ENCODE results near the gene MDP1. TPM values are rescaled to one million over a fixed set of nuclear protein-coding genes. Genes with fewer than 3 reads are reported as not detected.

MDP1 gene
- 10 to 100 TPM; 15.5 to 16.2 TPM for total RNA-seq
- 25.8 TPM for polyA plus RNA-seq

DNA sequence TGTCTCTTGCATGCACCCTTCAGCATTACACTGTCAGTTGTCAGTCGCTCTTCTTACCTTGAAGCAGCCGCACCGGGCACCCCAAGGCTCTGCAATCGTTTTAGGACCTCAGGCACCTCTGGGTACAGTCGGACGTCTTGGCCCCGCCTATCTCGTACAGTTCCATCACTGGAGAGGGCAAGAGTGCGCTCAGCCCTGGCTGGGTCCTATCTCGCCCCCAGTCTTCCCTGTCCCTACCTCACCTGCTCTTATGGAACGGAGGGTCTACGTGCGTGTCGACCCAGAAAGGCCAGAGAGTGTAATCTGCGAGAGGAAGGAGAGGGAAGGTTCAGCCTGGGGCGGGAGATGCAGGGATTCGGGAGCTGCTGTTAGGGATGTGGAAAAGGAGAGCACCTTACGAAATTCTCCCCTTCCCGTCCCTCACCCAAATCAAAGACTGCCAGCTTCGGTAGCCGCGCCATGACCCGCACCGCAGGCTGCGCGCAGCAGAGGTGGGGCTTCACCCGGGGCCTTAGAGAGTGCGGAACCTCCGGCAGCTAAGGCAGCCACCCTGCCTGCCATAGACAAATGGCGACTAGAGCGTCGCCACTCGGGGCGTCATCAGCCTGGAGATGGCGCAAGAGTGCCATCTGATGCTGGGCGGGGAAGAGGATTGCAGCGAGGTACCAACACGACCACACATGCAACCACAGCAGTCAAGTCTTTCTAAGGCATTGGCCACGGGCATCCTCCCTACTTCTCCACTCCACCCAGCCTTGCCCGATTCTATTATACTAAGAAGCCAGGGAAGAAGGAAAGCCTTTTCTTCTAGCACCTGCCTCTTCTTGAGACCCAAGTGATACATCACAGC lies at the start of gene MDP1:
Gene MDP1, minus strand, starts transcription at position 572 of the 850 bp plus-strand sequence. Its CDS starts 111 bp downstream, at position 461.
- ChIA-PET POLR2A (interaction anchor here (0.6 to 1.8 kb wide), 14 partner anchors 17 to 216 kb away, joined by 3 to 25 read pairs (median 4); partner anchors contain the start of genes DCAF11, DHRS1, EMC9 and IPO4), CTCF (interaction anchor here (0.6 to 4.2 kb wide), 28 partner anchors 9 to 215 kb away, joined by 3 to 54 read pairs (median 5); partner anchors contain the start of genes CBLN3, DHRS1, GMPR2 and IPO4)
- Mint-ChIP-seq H3K9me3 (no peaks in the 10 kb centered on the region), H3K4me3 (peak within 1 kb of the TSS; percentile 87 to 97 (median 95)), H3K27me3 (no peaks in the 10 kb centered on the region), H3K27ac (peak within 1 kb of the TSS; percentile 95 to 100 (median 98)), H3K4me1 (peaks cover 38 to 54% (median 50%) of the 10 kb centered on the region in 3 donors), H3K36me3 (peaks cover 5 to 44% (median 12%) of the 10 kb centered on the region in 3 donors)
- H3K4me1 ChIP-seq (ENCODE audit: insufficient read depth, low read length) = peaks cover 39% of the 10 kb centered on the region
- H3K4me3 ChIP-seq (ENCODE audit: low read length) = peak within 1 kb of the TSS; percentile 94
- H3K9me3 ChIP-seq (ENCODE audit: low read length) = no peaks in the 10 kb centered on the region
- peak within 1 kb of the TSS; percentile 97 for H3K27ac ChIP-seq (ENCODE audit: low read depth, low read length)
- DNase-seq = peak; percentile 76 to 92 (median 85)
- H3K27me3 ChIP-seq (ENCODE audit: insufficient read depth, low read length, poor library complexity, severe bottlenecking) = no peaks in the 10 kb centered on the region
- H3K36me3 ChIP-seq (ENCODE audit: insufficient read depth, low read length) = peaks cover 10% of the 10 kb centered on the region

DNA sequence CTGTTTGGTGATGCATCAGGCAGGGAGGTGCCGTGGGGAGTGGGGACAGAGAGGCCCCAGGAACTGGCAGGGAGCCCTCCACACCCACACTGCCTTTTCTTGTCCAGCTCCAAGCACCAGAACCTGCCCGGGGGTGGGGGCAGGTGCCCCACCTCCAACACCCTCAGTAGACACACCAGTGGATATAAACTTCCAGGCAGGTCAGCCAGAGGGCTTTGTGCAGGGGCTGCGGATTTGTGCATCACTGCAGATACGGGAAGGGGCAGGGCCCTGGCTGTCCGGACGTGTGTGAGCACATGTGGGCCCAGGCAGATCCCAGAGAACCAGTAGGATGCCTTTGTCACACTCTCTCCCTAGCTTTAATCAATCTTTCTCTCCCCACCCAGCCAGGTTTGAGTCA lies 48.4 kb upstream of the MDP1 start:
- Histone ChIP-seq H3K4me3 (ENCODE audit: low read length) (no peak overlapping the region), H3K27me3 (ENCODE audit: insufficient read depth, low read length, poor library complexity, severe bottlenecking) (no peaks in the 10 kb centered on the region), H3K4me1 (ENCODE audit: insufficient read depth, low read length) (no peaks in the 10 kb centered on the region), H3K36me3 (ENCODE audit: insufficient read depth, low read length) (peaks cover 18% of the 10 kb centered on the region), H3K27ac (ENCODE audit: low read depth, low read length) (no peak overlapping the region), H3K9me3 (ENCODE audit: low read length) (no peaks in the 10 kb centered on the region)
- Mint-ChIP-seq H3K4me1 (peaks cover 0 to 6% (median 5%) of the 10 kb centered on the region in 3 donors), H3K27ac (peak overlapping the region in 1 of 8 donors; percentile 68), H3K36me3 (peaks cover 7 to 62% (median 14%) of the 10 kb centered on the region in 3 donors), H3K27me3 (peaks cover 0 to under 1% of the 10 kb centered on the region in 2 donors), H3K4me3 (no peak overlapping the region), H3K9me3 (no peaks in the 10 kb centered on the region)
- ChIA-PET CTCF (interaction anchor here (1.3 kb wide), 1 partner anchor 33 kb away, joined by 4 read pairs; no protein-coding TSS in a partner anchor), POLR2A (no interaction called here)
- DNase-seq = no peak

DNA sequence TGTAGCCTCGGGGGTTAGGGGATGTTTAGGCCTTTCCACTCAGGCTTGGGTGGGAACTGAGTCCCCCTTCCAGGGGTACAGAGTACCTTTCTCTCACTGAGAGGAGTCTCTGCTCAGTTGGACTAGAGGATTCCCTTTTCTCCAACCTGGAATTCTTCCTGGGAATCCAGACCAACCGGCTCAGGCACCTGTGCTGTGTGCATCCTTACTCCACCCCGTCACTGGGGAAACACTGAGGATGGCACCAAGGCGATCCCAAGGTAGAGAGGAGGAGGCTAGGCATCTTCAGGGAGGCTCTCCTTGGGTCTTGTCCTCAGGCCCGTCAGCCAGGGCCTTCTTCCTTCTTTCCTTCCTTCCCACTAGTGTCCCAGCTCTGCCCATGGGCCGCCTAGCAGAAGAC lies 48.0 kb upstream of the MDP1 start:
- no peaks in the 10 kb centered on the region for H3K4me1 ChIP-seq (ENCODE audit: insufficient read depth, low read length)
- no peaks in the 10 kb centered on the region for H3K9me3 Mint-ChIP-seq
- no peaks in the 10 kb centered on the region for H3K27me3 Mint-ChIP-seq
- peaks cover 0 to 6% (median 5%) of the 10 kb centered on the region in 3 donors for H3K4me1 Mint-ChIP-seq
- no peak overlapping the region for H3K4me3 Mint-ChIP-seq
- H3K27me3 ChIP-seq (ENCODE audit: insufficient read depth, low read length, poor library complexity, severe bottlenecking) = no peaks in the 10 kb centered on the region
- H3K27ac Mint-ChIP-seq = no peak overlapping the region
- peaks cover 7 to 57% (median 14%) of the 10 kb centered on the region in 3 donors for H3K36me3 Mint-ChIP-seq
- ChIA-PET POLR2A (no interaction called here), CTCF (interaction anchor here (1.0 to 1.3 kb wide), 2 partner anchors 17 to 33 kb away, joined by 3 to 4 read pairs; no protein-coding TSS in a partner anchor)
- no peak for DNase-seq
- H3K4me3 ChIP-seq (ENCODE audit: low read length) = no peak overlapping the region
- no peaks in the 10 kb centered on the region for H3K9me3 ChIP-seq (ENCODE audit: low read length)
- H3K27ac ChIP-seq (ENCODE audit: low read depth, low read length) = no peak overlapping the region
- peaks cover 14% of the 10 kb centered on the region for H3K36me3 ChIP-seq (ENCODE audit: insufficient read depth, low read length)

DNA sequence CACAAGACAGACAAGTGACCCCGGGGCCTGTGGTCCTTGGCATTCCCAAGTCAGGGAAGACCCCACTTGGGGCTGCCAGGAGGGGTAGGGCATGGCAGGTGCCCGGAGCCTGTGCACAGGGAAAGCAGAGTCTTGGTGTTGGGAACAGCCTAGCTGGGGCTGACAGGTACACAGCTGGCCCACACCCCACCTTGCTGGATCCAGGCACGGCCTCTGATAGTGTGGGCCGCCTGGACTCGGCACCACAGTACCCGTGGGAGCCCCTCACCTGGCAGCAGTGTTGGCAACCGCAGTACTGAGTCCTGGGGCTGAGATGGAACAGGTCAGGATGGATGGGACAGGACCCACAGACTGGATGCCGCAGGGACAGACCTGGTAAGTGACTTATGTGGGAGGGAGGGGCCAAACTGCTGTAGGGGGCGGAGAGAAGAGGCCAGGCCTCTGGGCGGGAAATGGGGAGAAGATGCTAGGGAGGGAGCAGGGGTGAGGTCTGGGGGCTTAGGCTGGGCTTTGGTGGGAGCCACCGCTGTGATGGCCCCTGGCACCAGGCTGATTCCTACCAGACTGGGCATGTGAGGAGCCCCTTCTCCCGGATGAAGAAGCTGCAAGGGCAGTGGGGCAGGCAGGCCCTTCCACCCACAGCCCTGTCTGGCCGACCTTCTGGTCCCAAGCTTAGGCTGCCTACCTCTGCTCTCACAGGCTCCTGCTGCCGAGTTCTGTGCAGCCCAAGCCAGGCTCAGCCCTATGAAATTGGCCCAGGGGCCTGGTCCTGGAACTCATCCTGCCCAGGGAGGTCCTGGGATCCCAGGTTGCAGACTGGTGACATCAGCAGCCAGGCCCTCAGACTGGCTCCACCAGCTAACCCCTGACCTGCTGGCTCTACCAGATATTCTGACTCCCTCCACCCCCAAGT lies 47.2 kb upstream of the MDP1 start, which contains the start of gene TGM1:
Gene TGM1, minus strand, starts transcription at position 357 of the 913 bp plus-strand sequence. CDS start 825 bp downstream, outside the sequence.
- H3K4me3 Mint-ChIP-seq = no peak within 1 kb of the TSS
- ChIA-PET CTCF (interaction anchor here (1.0 to 1.8 kb wide), 3 partner anchors 8 to 34 kb away, joined by 3 to 6 read pairs (median 4); partner anchors contain the start of gene RABGGTA), POLR2A (no interaction called here)
- peaks cover 7 to 53% (median 14%) of the 10 kb centered on the region in 3 donors for H3K36me3 Mint-ChIP-seq
- no peaks in the 10 kb centered on the region for H3K4me1 ChIP-seq (ENCODE audit: insufficient read depth, low read length)
- no peaks in the 10 kb centered on the region for H3K27me3 ChIP-seq (ENCODE audit: insufficient read depth, low read length, poor library complexity, severe bottlenecking)
- H3K4me3 ChIP-seq (ENCODE audit: low read length) = no peak within 1 kb of the TSS
- peaks cover 14% of the 10 kb centered on the region for H3K36me3 ChIP-seq (ENCODE audit: insufficient read depth, low read length)
- H3K9me3 Mint-ChIP-seq = no peaks in the 10 kb centered on the region
- no peaks in the 10 kb centered on the region for H3K27me3 Mint-ChIP-seq
- no peak within 1 kb of the TSS for H3K27ac ChIP-seq (ENCODE audit: low read depth, low read length)
- H3K9me3 ChIP-seq (ENCODE audit: low read length) = no peaks in the 10 kb centered on the region
- no peak for DNase-seq
- H3K4me1 Mint-ChIP-seq = peaks cover 0 to 6% (median 5%) of the 10 kb centered on the region in 3 donors
- H3K27ac Mint-ChIP-seq = peak within 1 kb of the TSS in 1 of 8 donors; percentile 64

DNA sequence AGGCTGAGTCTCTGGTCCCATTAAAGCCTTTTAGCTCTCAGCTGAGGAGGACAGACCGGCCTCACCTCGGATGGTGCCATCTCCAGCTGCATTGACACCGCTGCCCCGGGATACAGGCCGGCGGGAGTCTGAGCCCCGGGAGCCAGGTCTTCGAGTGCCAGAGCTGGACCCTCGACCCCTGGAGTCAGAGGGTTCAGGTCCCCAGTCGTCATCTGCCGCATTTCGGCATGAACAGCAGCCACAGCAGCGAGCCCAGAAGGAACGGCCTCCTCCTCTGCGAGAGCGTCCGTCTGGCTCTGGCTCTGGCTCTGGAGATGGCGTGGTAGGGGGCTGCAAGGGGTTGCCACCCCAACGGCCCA lies 46.1 kb upstream of the MDP1 start:
- no peak overlapping the region for H3K4me3 Mint-ChIP-seq
- no peak overlapping the region for H3K27ac ChIP-seq (ENCODE audit: low read depth, low read length)
- no peaks in the 10 kb centered on the region for H3K9me3 ChIP-seq (ENCODE audit: low read length)
- no peak for DNase-seq
- POLR2A ChIA-PET = no interaction called here
- H3K36me3 Mint-ChIP-seq = peaks cover 2 to 50% (median 9%) of the 10 kb centered on the region in 3 donors
- H3K36me3 ChIP-seq (ENCODE audit: insufficient read depth, low read length) = peaks cover 8% of the 10 kb centered on the region
- H3K4me3 ChIP-seq (ENCODE audit: low read length) = no peak overlapping the region
- no peaks in the 10 kb centered on the region for H3K4me1 ChIP-seq (ENCODE audit: insufficient read depth, low read length)
- H3K4me1 Mint-ChIP-seq = peaks cover 0 to under 1% (median 0%) of the 10 kb centered on the region in 3 donors
- no peaks in the 10 kb centered on the region for H3K27me3 ChIP-seq (ENCODE audit: insufficient read depth, low read length, poor library complexity, severe bottlenecking)
- H3K27ac Mint-ChIP-seq = no peak overlapping the region
- CTCF ChIA-PET = interaction anchor here (0.8 to 1.8 kb wide), 4 partner anchors 9 to 72 kb away, joined by 3 to 6 read pairs (median 3); partner anchors contain the start of genes RABGGTA and TINF2
- no peaks in the 10 kb centered on the region for H3K9me3 Mint-ChIP-seq
- no peaks in the 10 kb centered on the region for H3K27me3 Mint-ChIP-seq

DNA sequence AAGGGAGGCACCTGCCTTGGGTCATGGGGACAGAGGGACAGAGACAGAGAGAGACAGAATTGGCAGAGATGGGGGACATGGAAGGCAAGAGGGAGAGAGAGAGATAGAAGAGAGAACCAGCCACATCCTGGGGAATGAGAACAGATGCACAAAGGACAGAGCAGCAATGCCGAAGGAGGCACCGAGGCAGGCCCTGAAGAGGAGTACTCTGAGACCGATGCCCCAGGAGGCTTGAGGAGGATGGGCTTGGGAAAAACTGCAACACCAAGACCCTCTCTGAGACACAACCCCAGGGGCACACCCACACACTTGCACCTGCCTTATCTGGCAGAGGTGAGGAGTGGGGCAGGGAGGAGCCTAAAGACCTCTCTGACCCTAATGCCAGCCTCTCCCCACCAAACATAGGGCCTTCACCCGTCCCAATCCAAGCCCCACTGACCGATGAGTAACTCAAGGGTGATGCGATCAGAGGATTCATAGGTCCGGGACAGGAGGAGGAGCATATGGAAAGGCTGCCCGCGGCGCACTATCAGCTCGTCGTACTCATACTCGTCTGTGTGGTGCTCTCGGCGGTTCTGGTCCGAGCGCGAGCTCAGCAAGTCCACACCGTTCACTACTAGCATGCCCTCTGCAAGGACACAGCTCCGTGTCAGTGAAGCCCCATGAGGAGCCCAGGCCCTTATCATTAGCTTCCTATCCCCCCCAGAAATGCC lies 45.5 kb upstream of the MDP1 start:
- H3K27ac ChIP-seq (ENCODE audit: low read depth, low read length) = no peak overlapping the region
- DNase-seq = no peak
- H3K27me3 ChIP-seq (ENCODE audit: insufficient read depth, low read length, poor library complexity, severe bottlenecking) = no peaks in the 10 kb centered on the region
- no peak overlapping the region for H3K4me3 ChIP-seq (ENCODE audit: low read length)
- Mint-ChIP-seq H3K4me3 (no peak overlapping the region), H3K9me3 (no peaks in the 10 kb centered on the region), H3K36me3 (peaks cover 0 to 50% (median 4%) of the 10 kb centered on the region in 3 donors), H3K27me3 (no peaks in the 10 kb centered on the region), H3K4me1 (no peaks in the 10 kb centered on the region), H3K27ac (peak overlapping the region in 2 of 8 donors; percentile 26 to 42)
- ChIA-PET POLR2A (no interaction called here), CTCF (interaction anchor here (0.8 to 1.8 kb wide), 4 partner anchors 9 to 72 kb away, joined by 3 to 6 read pairs (median 3); partner anchors contain the start of genes RABGGTA and TINF2)
- H3K4me1 ChIP-seq (ENCODE audit: insufficient read depth, low read length) = no peaks in the 10 kb centered on the region
- no peaks in the 10 kb centered on the region for H3K9me3 ChIP-seq (ENCODE audit: low read length)
- H3K36me3 ChIP-seq (ENCODE audit: insufficient read depth, low read length) = peaks cover 6% of the 10 kb centered on the region

DNA sequence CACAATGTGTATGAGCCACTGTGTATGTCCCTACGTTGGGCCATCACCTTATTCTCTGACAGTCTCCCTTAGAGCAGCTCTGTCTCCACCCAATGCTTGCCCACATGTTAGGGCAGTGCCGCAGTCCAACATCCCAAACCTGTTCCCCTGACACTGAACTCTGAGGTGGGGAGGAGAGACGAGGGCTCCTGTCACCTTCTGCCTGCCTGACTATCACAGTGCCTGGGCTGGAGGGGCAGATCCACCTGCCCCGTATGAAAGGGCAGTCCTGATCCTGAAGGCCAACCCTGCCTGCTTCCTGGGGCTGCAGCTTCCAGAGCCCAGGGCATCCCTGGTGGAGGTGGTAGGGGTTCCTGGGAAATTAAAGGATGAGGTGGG lies 44.9 kb upstream of the MDP1 start:
- peak overlapping the region in 2 of 8 donors; percentile 13 to 42 for H3K27ac Mint-ChIP-seq
- H3K36me3 Mint-ChIP-seq = peaks cover 0 to 45% (median 4%) of the 10 kb centered on the region in 3 donors
- Histone ChIP-seq H3K27me3 (ENCODE audit: insufficient read depth, low read length, poor library complexity, severe bottlenecking) (no peaks in the 10 kb centered on the region), H3K36me3 (ENCODE audit: insufficient read depth, low read length) (peaks cover 6% of the 10 kb centered on the region), H3K4me1 (ENCODE audit: insufficient read depth, low read length) (no peaks in the 10 kb centered on the region), H3K4me3 (ENCODE audit: low read length) (no peak overlapping the region), H3K9me3 (ENCODE audit: low read length) (no peaks in the 10 kb centered on the region), H3K27ac (ENCODE audit: low read depth, low read length) (no peak overlapping the region)
- DNase-seq = no peak
- ChIA-PET CTCF (no interaction called here), POLR2A (no interaction called here)
- no peaks in the 10 kb centered on the region for H3K27me3 Mint-ChIP-seq
- no peak overlapping the region for H3K4me3 Mint-ChIP-seq
- no peaks in the 10 kb centered on the region for H3K4me1 Mint-ChIP-seq
- H3K9me3 Mint-ChIP-seq = no peaks in the 10 kb centered on the region
